Neutrophil (primary cell): Measurements from ENCODE around the gene ORM2.

ENCODE experiments used
- H3K27ac ChIP-seq: fragments of 200-600 bp; sonication (generic); 2 replicates; pipeline ENCODE4 v1.5.1; 2016; ENCODE audit warnings: mild to moderate bottlenecking, moderate library complexity
- H3K27me3 ChIP-seq: fragments of 200-600 bp; sonication (generic); 2 replicates; pipeline ENCODE4 v1.6.0; 2016; ENCODE audit warnings: mild to moderate bottlenecking
- H3K36me3 ChIP-seq: fragments of 200-600 bp; sonication (generic); 2 replicates; pipeline ENCODE4 v1.5.1; 2017
- H3K4me1 ChIP-seq, 2 experiments: fragments of 200-600 bp in 1 of 2; sonication (generic) in 1 of 2; 1 replicate in 1 of 2; 2 replicates in 1 of 2; pipeline versions ENCODE4 v1.5.1 to v1.6.1; 2013 to 2016; ENCODE audit warnings: low read depth in 1 of 2, low read length in 1 of 2, mild to moderate bottlenecking in 1 of 2, moderate library complexity in 1 of 2; ENCODE audit not compliant: control insufficient read depth in 1 of 2, insufficient read depth in 1 of 2
- H3K4me3 ChIP-seq, 2 experiments: fragments of 200-600 bp in 1 of 2; sonication (generic) in 1 of 2; 1 replicate in 1 of 2; 2 replicates in 1 of 2; pipeline ENCODE4 v1.5.1; 2013 to 2016; ENCODE audit warnings: low read depth in 1 of 2, low read length in 1 of 2, mild to moderate bottlenecking in 1 of 2, moderate library complexity in 1 of 2
- H3K9me3 ChIP-seq: fragments of 200-600 bp; sonication (generic); 2 replicates; pipeline ENCODE4 v1.5.1; 2016
- TF ChIP-seq, protein P1 (sequence below): fragments of 200-600 bp; sonication (generic); IDR thresholded peaks from 2 replicates; pipeline ENCODE4 v1.5.1; 2016; ENCODE audit warnings: antibody characterized with exemption

ORM2 gene

DNA sequence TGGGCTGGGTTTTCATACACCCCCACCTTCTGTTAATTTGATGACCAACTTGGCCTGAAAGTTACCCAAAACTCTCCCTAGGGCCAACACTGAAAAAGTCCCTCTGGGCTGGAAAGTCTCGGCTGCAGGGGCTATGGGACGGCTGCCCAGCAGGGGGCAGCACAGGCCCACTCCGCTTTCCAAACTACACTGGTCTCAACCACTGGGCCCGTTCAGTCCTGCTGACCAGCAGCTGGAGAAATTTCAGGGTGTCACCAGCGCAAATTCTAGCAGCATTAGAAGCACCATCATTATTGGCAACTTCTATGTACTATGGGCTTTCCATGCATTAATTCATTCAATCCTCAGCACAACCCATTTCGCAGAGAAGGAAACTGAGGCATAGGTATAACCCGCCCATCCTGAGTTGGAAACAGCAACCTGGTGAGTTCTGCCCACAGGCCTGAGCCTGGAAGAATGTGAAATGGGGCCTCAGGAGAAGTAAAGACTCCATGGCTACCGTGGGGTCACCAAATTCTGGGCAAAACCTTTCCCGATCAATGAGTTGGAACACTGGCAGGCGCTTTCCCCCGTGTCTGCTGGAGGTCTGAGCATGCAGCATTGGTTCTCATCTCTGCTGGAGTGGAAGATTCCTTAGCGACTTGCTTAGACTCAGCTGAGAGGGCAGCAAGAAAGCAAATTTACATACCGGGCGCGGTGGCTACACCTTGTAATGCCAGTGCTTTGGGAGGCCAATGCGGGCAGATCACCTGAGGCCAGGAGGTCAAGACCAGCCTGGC is 9.7 kb downstream of the ORM2 start:
- Histone ChIP-seq H3K9me3 (no peaks in the 10 kb centered on the region), H3K36me3 (peaks cover 99% of the 10 kb centered on the region), H3K27me3 (no peaks in the 10 kb centered on the region), H3K4me3 (no peak overlapping the region), H3K4me1 (peaks cover 19 to 23% of the 10 kb centered on the region in 2 experiments), H3K27ac (peak overlapping the region; percentile 76)
- TF ChIP-seq, protein P1, sequence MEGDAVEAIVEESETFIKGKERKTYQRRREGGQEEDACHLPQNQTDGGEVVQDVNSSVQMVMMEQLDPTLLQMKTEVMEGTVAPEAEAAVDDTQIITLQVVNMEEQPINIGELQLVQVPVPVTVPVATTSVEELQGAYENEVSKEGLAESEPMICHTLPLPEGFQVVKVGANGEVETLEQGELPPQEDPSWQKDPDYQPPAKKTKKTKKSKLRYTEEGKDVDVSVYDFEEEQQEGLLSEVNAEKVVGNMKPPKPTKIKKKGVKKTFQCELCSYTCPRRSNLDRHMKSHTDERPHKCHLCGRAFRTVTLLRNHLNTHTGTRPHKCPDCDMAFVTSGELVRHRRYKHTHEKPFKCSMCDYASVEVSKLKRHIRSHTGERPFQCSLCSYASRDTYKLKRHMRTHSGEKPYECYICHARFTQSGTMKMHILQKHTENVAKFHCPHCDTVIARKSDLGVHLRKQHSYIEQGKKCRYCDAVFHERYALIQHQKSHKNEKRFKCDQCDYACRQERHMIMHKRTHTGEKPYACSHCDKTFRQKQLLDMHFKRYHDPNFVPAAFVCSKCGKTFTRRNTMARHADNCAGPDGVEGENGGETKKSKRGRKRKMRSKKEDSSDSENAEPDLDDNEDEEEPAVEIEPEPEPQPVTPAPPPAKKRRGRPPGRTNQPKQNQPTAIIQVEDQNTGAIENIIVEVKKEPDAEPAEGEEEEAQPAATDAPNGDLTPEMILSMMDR: peak; percentile 73

DNA sequence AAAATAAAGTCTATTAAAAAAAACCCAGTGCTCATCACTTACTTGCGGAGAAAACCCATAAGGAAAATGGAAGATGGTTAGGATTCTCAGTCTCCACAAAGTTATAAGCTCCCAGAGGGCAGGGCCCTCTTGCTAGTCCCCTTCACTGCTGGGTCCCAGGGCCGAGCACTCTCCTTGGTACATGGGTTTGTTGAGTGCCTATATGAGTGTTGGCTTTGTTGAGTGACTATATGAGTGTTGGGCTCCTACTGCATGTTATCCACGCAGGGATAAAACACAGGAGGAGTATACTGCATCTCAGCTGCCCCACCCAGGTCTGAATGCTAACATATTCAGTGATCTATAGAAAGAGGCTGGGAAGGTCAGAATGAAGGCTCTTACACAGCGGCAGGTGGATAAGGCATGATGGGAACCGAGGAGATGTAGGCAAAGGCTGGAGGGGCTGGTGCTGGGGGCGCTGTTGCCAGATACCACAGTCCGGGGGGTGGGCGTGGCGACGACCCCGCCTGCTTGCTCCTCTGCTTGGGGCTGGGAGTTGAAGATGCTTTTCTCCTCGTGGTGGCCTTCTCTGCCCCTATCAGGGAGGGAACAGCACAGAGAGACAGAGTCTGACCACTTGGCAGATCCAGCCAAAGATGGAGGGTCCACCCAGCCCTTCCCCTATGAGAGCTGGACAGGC is 11.6 kb downstream of the ORM2 start:
- H3K36me3 ChIP-seq: peaks cover 100% of the 10 kb centered on the region
- peak overlapping the region; percentile 76 for H3K27ac ChIP-seq

DNA sequence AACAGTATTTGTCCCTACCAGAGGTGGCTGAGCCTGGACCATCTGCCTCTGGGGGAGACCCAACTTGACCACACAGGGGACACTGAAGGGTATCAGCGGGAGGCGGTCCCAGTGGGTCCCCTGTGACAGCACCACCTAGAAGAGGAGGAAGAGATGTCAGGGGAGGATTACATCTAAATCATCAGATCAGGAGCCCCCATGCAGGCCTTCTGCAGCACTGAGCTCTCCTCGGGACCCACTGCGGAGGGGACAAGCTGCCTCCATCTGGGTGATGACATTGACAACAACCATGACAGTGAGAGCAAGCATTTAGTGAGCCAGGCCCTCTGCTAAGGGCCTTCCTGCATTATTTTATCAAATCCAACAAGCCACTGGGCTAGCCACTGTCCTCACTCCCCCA is 12.3 kb downstream of the ORM2 start:
- Histone ChIP-seq H3K4me1 (peaks cover 19 to 23% of the 10 kb centered on the region in 2 experiments), H3K4me3 (no peak overlapping the region), H3K9me3 (peaks cover 16% of the 10 kb centered on the region), H3K36me3 (peaks cover 100% of the 10 kb centered on the region), H3K27ac (peak overlapping the region; percentile 76), H3K27me3 (no peaks in the 10 kb centered on the region)
- TF ChIP-seq, protein P1: no peak

More for the DNA sequence above, 11.6 kb downstream of the ORM2 start:
- H3K4me1 ChIP-seq: peaks cover 19 to 23% of the 10 kb centered on the region in 2 experiments
- H3K4me3 ChIP-seq: no peak overlapping the region
- TF ChIP-seq, protein P1: no peak
- H3K9me3 ChIP-seq: peaks cover 11% of the 10 kb centered on the region
- no peaks in the 10 kb centered on the region for H3K27me3 ChIP-seq

GRCh38 chr9:114342755-114343440 is 13.2 kb downstream of the ORM2 start:
- H3K27me3 ChIP-seq: no peaks in the 10 kb centered on the region
- H3K9me3 ChIP-seq: peaks cover 16% of the 10 kb centered on the region
- peak overlapping the region; percentile 76 for H3K27ac ChIP-seq
- H3K36me3 ChIP-seq: peaks cover 100% of the 10 kb centered on the region
- TF ChIP-seq, protein P1: no peak
- H3K4me3 ChIP-seq: no peak overlapping the region
- peaks cover 19 to 23% of the 10 kb centered on the region in 2 experiments for H3K4me1 ChIP-seq

DNA sequence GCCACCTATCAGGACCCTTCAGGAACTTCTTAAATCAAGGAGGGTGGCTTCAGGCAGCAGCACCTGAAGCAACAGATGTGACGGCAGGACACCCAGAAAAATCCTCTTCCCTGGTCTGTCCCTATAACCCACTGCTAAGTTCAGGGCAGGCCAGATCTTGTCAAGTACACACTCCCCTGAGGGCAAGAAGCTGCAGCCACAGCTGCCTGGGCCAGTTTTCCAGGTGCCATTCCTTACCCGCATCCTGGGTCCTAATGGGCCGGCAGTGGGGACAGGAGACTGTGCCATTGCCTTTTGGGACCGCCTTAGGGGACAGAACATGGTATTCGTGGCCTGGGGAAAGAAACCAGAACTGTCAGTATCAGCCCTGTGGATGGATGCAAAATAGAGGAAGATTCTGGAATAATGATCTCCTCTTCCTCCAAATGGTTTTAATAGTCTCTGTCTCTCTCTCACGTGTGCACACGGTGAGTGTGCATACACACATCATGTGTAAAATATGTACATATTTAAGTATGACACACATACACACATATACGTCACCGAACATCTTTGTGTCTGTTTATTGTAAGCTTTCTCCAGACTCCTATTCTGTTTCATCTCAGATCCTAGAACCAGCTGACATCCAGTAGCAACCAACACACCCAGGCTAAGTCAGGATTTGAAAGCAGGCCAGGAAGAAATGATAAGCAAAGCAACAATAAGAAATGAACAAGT is 14.0 kb downstream of the ORM2 start:
- H3K27ac ChIP-seq: peak overlapping the region; percentile 76

More for the DNA sequence above, 14.0 kb downstream of the ORM2 start:
- Histone ChIP-seq H3K36me3 (peaks cover 100% of the 10 kb centered on the region), H3K9me3 (peaks cover 16% of the 10 kb centered on the region), H3K4me1 (peaks cover 19 to 23% of the 10 kb centered on the region in 2 experiments), H3K4me3 (no peak overlapping the region), H3K27me3 (no peaks in the 10 kb centered on the region)
- TF ChIP-seq, protein P1: no peak
